K562 treated with DMSO at 1 percent for 4 hours (cell line): ENCODE results near the gene EIF2A. TPM values are rescaled to one million over a fixed set of nuclear protein-coding genes. Genes with fewer than 3 reads are reported as not detected.

Experiments
- total RNA-seq: library from RNA; unstranded; fragments of 300-600 nt; gene quantifications from 2 replicates; pipeline ENCODE4 v1.2.3, GENCODE V29; 2022; ENCODE audit not compliant: insufficient read depth

Gene EIF2A
- total RNA-seq, result 96.7 and 180 TPM in 2 replicates

GRCh38 chr3:150546226-150547044, at the start of gene EIF2A, which contains the start of gene SERP1:
TSS of gene EIF2A (plus strand) at chr3:150546787. CDS start at chr3:150546803, 16 bp downstream.
TSS of gene SERP1 (minus strand) at chr3:150546496. CDS start at chr3:150546135, 361 bp downstream.

GRCh38 chr3:150603153-150603979, 56.8 kb downstream of the EIF2A start, which contains the start of gene SELENOT:
TSS of gene SELENOT (plus strand) at chr3:150603321. CDS start at chr3:150603363, 42 bp downstream.

Other genes with a start within 250 kb of the EIF2A start
- 10.5 and 17.7 TPM in 2 replicates for gene TSC22D2, start 138.5 kb upstream of the EIF2A start, total RNA-seq
- gene SERP1, start 291 bp upstream of the EIF2A start, total RNA-seq, result 226 and 289 TPM in 2 replicates
- 22.3 and 30.2 TPM in 2 replicates for gene SELENOT, start 56.5 kb downstream of the EIF2A start, total RNA-seq
- not detected in 2 replicates for gene ERICH6, start 157.1 kb downstream of the EIF2A start, total RNA-seq
- 34.4 and 44.6 TPM in 2 replicates for gene SIAH2, start 216.4 kb downstream of the EIF2A start, total RNA-seq